HEK293 (cell line): ENCODE measurements around the gene PARD3.

Experiments used
- KLF10 ChIP-seq: fragments of 450-650 bp; IDR thresholded peaks from 2 replicates; pipeline ENCODE4 v1.5.1; 2018; ENCODE audit warnings: missing biosample characterization, mild to moderate bottlenecking, missing genetic modification characterization
- MYNN ChIP-seq: fragments of 450-650 bp; formaldehyde crosslinking; IDR thresholded peaks from 2 replicates; pipeline ENCODE4 v1.5.1; 2016; ENCODE audit warnings: missing biosample characterization, missing genetic modification characterization, borderline replicate concordance
- REPIN1 ChIP-seq: fragments of 450-650 bp; formaldehyde crosslinking; IDR thresholded peaks from 2 replicates; pipeline ENCODE4 v1.5.1; 2017; ENCODE audit warnings: missing biosample characterization, missing genetic modification characterization, low read depth
- SP2 ChIP-seq: fragments of 450-650 bp; formaldehyde crosslinking; IDR thresholded peaks from 2 replicates; pipeline ENCODE4 v1.5.1; 2016; ENCODE audit warnings: missing biosample characterization, missing genetic modification characterization
- YY1 ChIP-seq: fragments of 450-650 bp; formaldehyde crosslinking; IDR thresholded peaks from 2 replicates; pipeline ENCODE4 v1.5.1; 2018; ENCODE audit warnings: missing biosample characterization, missing genetic modification characterization
- ZNF221 ChIP-seq: fragments of 450-650 bp; formaldehyde crosslinking; IDR thresholded peaks from 2 replicates; pipeline ENCODE4 v1.5.1; 2017; ENCODE audit warnings: missing biosample characterization, missing genetic modification characterization, borderline replicate concordance
- ZNF24 ChIP-seq: fragments of 450-650 bp; formaldehyde crosslinking; IDR thresholded peaks from 2 replicates; pipeline ENCODE4 v1.5.1; 2016; ENCODE audit warnings: missing biosample characterization, missing genetic modification characterization
- ZNF76 ChIP-seq: fragments of 450-650 bp; formaldehyde crosslinking; IDR thresholded peaks from 2 replicates; pipeline ENCODE4; 2016; ENCODE audit warnings: low read depth, missing biosample characterization, missing genetic modification characterization, borderline replicate concordance
- ZSCAN16 ChIP-seq: fragments of 450-650 bp; formaldehyde crosslinking; IDR thresholded peaks from 2 replicates; pipeline ENCODE4 v1.5.1; 2016; ENCODE audit warnings: missing biosample characterization, missing genetic modification characterization
- TF ChIP-seq, protein P1 (sequence below): fragments of 450-650 bp; formaldehyde crosslinking; IDR thresholded peaks from 2 replicates; pipeline ENCODE4 v1.5.1; 2016; ENCODE audit warnings: missing biosample characterization, missing genetic modification characterization
- TF ChIP-seq, protein P2 (sequence below): fragments of 450-650 bp; formaldehyde crosslinking; IDR thresholded peaks from 2 replicates; pipeline ENCODE4 v1.5.1; 2016; ENCODE audit warnings: missing biosample characterization, missing genetic modification characterization, low read depth
- TF ChIP-seq, protein P3 (sequence below): fragments of 450-650 bp; formaldehyde crosslinking; IDR thresholded peaks from 2 replicates; pipeline ENCODE4 v1.5.1; 2016; ENCODE audit warnings: missing biosample characterization, missing genetic modification characterization
- TF ChIP-seq, protein P4 (sequence below): fragments of 450-650 bp; formaldehyde crosslinking; IDR thresholded peaks from 2 replicates; pipeline ENCODE4 v1.5.1; 2016; ENCODE audit warnings: missing biosample characterization, missing genetic modification characterization
- TF ChIP-seq, protein P5 (sequence below): sonication (generic); formaldehyde crosslinking; IDR thresholded peaks from 2 replicates; pipeline ENCODE4 v1.8.1; 2022; ENCODE audit warnings: mild to moderate bottlenecking, moderate library complexity, missing genetic modification reagents

DNA sequence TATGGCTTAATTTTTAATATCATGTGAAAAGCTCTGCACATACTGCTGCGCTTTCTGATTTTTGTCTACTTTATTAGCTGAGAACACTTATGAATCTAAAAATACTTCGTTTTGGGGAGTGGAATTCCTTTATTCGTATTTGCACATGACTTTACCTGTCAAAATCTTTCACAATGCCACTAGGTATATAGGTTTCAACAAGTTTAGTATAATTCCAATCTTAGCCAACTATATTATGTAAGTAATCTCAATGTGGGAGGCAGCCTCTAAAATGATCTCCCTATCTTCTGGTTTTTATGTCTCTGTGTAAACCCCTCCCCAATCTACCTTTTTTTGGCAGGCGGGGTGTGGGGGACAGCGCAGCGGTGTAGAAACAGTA is 55.3 kb downstream of the PARD3 start:
- TF ChIP-seq, protein P1, sequence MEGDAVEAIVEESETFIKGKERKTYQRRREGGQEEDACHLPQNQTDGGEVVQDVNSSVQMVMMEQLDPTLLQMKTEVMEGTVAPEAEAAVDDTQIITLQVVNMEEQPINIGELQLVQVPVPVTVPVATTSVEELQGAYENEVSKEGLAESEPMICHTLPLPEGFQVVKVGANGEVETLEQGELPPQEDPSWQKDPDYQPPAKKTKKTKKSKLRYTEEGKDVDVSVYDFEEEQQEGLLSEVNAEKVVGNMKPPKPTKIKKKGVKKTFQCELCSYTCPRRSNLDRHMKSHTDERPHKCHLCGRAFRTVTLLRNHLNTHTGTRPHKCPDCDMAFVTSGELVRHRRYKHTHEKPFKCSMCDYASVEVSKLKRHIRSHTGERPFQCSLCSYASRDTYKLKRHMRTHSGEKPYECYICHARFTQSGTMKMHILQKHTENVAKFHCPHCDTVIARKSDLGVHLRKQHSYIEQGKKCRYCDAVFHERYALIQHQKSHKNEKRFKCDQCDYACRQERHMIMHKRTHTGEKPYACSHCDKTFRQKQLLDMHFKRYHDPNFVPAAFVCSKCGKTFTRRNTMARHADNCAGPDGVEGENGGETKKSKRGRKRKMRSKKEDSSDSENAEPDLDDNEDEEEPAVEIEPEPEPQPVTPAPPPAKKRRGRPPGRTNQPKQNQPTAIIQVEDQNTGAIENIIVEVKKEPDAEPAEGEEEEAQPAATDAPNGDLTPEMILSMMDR (tag by site-specific recombination) = no peak
- TF ChIP-seq SP2 (no peak), MYNN (tag by site-specific recombination) (no peak), ZNF24 (no peak), ZNF221 (no peak), KLF10 (tag by site-specific recombination) (no peak), REPIN1 (tag by site-specific recombination) (no peak), ZNF76 (tag by site-specific recombination) (no peak), ZSCAN16 (tag by site-specific recombination) (no peak), YY1 (tag by site-specific recombination) (no peak)
- TF ChIP-seq, protein P2, sequence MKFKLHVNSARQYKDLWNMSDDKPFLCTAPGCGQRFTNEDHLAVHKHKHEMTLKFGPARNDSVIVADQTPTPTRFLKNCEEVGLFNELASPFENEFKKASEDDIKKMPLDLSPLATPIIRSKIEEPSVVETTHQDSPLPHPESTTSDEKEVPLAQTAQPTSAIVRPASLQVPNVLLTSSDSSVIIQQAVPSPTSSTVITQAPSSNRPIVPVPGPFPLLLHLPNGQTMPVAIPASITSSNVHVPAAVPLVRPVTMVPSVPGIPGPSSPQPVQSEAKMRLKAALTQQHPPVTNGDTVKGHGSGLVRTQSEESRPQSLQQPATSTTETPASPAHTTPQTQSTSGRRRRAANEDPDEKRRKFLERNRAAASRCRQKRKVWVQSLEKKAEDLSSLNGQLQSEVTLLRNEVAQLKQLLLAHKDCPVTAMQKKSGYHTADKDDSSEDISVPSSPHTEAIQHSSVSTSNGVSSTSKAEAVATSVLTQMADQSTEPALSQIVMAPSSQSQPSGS (tag by site-specific recombination) = no peak
- TF ChIP-seq, protein P3, sequence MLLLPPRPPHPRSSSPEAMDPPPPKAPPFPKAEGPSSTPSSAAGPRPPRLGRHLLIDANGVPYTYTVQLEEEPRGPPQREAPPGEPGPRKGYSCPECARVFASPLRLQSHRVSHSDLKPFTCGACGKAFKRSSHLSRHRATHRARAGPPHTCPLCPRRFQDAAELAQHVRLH = no peak
- TF ChIP-seq, protein P4, sequence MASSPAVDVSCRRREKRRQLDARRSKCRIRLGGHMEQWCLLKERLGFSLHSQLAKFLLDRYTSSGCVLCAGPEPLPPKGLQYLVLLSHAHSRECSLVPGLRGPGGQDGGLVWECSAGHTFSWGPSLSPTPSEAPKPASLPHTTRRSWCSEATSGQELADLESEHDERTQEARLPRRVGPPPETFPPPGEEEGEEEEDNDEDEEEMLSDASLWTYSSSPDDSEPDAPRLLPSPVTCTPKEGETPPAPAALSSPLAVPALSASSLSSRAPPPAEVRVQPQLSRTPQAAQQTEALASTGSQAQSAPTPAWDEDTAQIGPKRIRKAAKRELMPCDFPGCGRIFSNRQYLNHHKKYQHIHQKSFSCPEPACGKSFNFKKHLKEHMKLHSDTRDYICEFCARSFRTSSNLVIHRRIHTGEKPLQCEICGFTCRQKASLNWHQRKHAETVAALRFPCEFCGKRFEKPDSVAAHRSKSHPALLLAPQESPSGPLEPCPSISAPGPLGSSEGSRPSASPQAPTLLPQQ (tag by site-specific recombination) = no peak
- TF ChIP-seq, protein P5, sequence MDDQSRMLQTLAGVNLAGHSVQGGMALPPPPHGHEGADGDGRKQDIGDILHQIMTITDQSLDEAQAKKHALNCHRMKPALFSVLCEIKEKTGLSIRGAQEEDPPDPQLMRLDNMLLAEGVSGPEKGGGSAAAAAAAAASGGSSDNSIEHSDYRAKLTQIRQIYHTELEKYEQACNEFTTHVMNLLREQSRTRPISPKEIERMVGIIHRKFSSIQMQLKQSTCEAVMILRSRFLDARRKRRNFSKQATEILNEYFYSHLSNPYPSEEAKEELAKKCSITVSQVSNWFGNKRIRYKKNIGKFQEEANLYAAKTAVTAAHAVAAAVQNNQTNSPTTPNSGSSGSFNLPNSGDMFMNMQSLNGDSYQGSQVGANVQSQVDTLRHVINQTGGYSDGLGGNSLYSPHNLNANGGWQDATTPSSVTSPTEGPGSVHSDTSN = no peak
